Peyer's patch (tissue), 4 donors: Measurements from ENCODE around the gene TMEM207. TPM values are rescaled to one million over a fixed set of nuclear protein-coding genes. Genes with fewer than 3 reads are reported as not detected.
"Not testable (repeated sequence)": the region's sequence is repeated elsewhere in the genome, so short reads cannot be mapped to it uniquely, and the experiment has no call there.

Source experiments
- DNase-seq, 3 donors: peaks; one replicate each; pipeline ENCODE4 v3.0.0-alpha.2; 2017 to 2019
- H3K27ac ChIP-seq, 4 donors: fragments of 200-600 bp; sonication (generic); one replicate each; pipeline ENCODE4 v1.5.1; 2016 to 2019
- H3K27me3 ChIP-seq, 2 donors: fragments of 200-600 bp; sonication (generic); one replicate each; pipeline ENCODE4 v1.5.1; 2019
- H3K36me3 ChIP-seq, 3 donors: fragments of 200-600 bp; sonication (generic); one replicate each; pipeline ENCODE4 v1.5.1; 2016 to 2019
- H3K4me1 ChIP-seq, 4 donors: fragments of 200-600 bp; sonication (generic); one replicate each; pipeline ENCODE4 v1.5.1; 2016 to 2019
- H3K4me3 ChIP-seq, 4 donors: fragments of 200-600 bp; sonication (generic); 1 replicate in 3 of 4; 2 replicates in 1 of 4; pipeline ENCODE4 v1.5.1; 2016 to 2019; ENCODE audit warnings: mild to moderate bottlenecking in 1 of 4
- H3K9me3 ChIP-seq, 4 donors: fragments of 200-600 bp; sonication (generic); one replicate each; pipeline ENCODE4 v1.5.1; 2016 to 2019; ENCODE audit warnings: mild to moderate bottlenecking in 1 of 4
- CTCF ChIP-seq, 6 experiments: fragments of 450-650 bp in 4 of 6; fragments of 200-600 bp in 2 of 6; sonication (generic) in 1 of 6; IDR thresholded peaks; one replicate each; pipeline ENCODE4 v1.5.1; 2017 to 2019; ENCODE audit warnings: antibody characterized with exemption in 6 of 6, mild to moderate bottlenecking in 3 of 6, moderate library complexity in 1 of 6
- POLR2A ChIP-seq, 2 donors: fragments of 450-650 bp; IDR thresholded peaks; one replicate each; pipeline ENCODE4 v1.5.1; 2017; ENCODE audit warnings: antibody characterized with exemption in 2 of 2, mild to moderate bottlenecking in 2 of 2, moderate library complexity in 2 of 2
- total RNA-seq, 4 donors: library from RNA; depleted of rRNA; stranded (reverse); fragments of >200 nt; gene quantifications; one replicate each; pipeline ENCODE4 v1.1.0, GENCODE V29; 2016

Gene TMEM207
- total RNA-seq, 4 donors from 2014 or later = not detected

GRCh38 chr3:190486908-190487607 is 37.4 kb upstream of the TMEM207 start:
- H3K27ac ChIP-seq = no peak overlapping the region
- DNase-seq = no peak
- H3K9me3 ChIP-seq = no peaks in the 10 kb centered on the region
- H3K27me3 ChIP-seq = no peaks in the 10 kb centered on the region
- TF ChIP-seq POLR2A (IDR thresholded peaks at IDR 0.05) (no peak), CTCF (IDR thresholded peaks at IDR 0.05) (no peak)
- H3K36me3 ChIP-seq = no peaks in the 10 kb centered on the region
- no peak overlapping the region for H3K4me3 ChIP-seq
- no peaks in the 10 kb centered on the region for H3K4me1 ChIP-seq

- Histone ChIP-seq H3K9me3 (no peaks in the 10 kb centered on the region), H3K4me3 (no peak overlapping the region), H3K4me1 (no peaks in the 10 kb centered on the region), H3K27me3 (no peaks in the 10 kb centered on the region), H3K27ac (no peak overlapping the region), H3K36me3 (no peaks in the 10 kb centered on the region)
- DNase-seq = no peak
- TF ChIP-seq POLR2A (IDR thresholded peaks at IDR 0.05) (no peak), CTCF (IDR thresholded peaks at IDR 0.05) (no peak)
Measured at GRCh38 chr3:190486533-190486864, 36.8 kb upstream of the TMEM207 start.

- Histone ChIP-seq H3K9me3 (no peaks in the 10 kb centered on the region), H3K27ac (no peak overlapping the region), H3K36me3 (no peaks in the 10 kb centered on the region), H3K4me3 (no peak overlapping the region), H3K4me1 (no peaks in the 10 kb centered on the region), H3K27me3 (no peaks in the 10 kb centered on the region)
- TF ChIP-seq POLR2A (IDR thresholded peaks at IDR 0.05) (no peak), CTCF (IDR thresholded peaks at IDR 0.05) (no peak)
- no peak for DNase-seq
Measured at GRCh38 chr3:190485830-190486532, 36.3 kb upstream of the TMEM207 start.

GRCh38 chr3:190481779-190482178 is 32.1 kb upstream of the TMEM207 start:
- Histone ChIP-seq H3K4me3 (no peak overlapping the region), H3K4me1 (no peaks in the 10 kb centered on the region), H3K36me3 (no peaks in the 10 kb centered on the region), H3K9me3 (no peaks in the 10 kb centered on the region), H3K27ac (no peak overlapping the region), H3K27me3 (no peaks in the 10 kb centered on the region)
- DNase-seq = no peak
- TF ChIP-seq CTCF (IDR thresholded peaks at IDR 0.05) = no peak
- TF ChIP-seq POLR2A (IDR thresholded peaks at IDR 0.05) = no peak

GRCh38 chr3:190473261-190473660 is 23.6 kb upstream of the TMEM207 start:
- not testable (repeated sequence) for H3K4me1 ChIP-seq, H3K4me3 ChIP-seq, DNase-seq, H3K36me3 ChIP-seq, H3K27me3 ChIP-seq, H3K27ac ChIP-seq, H3K9me3 ChIP-seq

- no peak overlapping the region for H3K4me3 ChIP-seq
- no peaks in the 10 kb centered on the region for H3K36me3 ChIP-seq
- H3K9me3 ChIP-seq = no peaks in the 10 kb centered on the region
- H3K27ac ChIP-seq = no peak overlapping the region
- no peaks in the 10 kb centered on the region for H3K4me1 ChIP-seq
- TF ChIP-seq POLR2A (IDR thresholded peaks at IDR 0.05) (no peak), CTCF (IDR thresholded peaks at IDR 0.05) (no peak)
- no peaks in the 10 kb centered on the region for H3K27me3 ChIP-seq
- DNase-seq = no peak
Measured at GRCh38 chr3:190467922-190468321, 18.2 kb upstream of the TMEM207 start.
